GM18507 (cell line): ENCODE data around the gene CMYA5.
"Not testable (repeated sequence)": the region's sequence is repeated elsewhere in the genome, so short reads cannot be mapped to it uniquely, and the experiment has no call there.

Source experiments
- DNase-seq: peaks from one replicate; pipeline ENCODE4 v3.0.0; 2011; ENCODE audit warnings: low read depth; ENCODE audit not compliant: insufficient read length; ENCODE audit errors: extremely low spot score
- FAIRE-seq: peaks from 2 replicates; lab custom pipeline; 2011; peaks lifted over from hg19 to GRCh38; lab: Jason Lieb, UNC

CMYA5 gene

DNA sequence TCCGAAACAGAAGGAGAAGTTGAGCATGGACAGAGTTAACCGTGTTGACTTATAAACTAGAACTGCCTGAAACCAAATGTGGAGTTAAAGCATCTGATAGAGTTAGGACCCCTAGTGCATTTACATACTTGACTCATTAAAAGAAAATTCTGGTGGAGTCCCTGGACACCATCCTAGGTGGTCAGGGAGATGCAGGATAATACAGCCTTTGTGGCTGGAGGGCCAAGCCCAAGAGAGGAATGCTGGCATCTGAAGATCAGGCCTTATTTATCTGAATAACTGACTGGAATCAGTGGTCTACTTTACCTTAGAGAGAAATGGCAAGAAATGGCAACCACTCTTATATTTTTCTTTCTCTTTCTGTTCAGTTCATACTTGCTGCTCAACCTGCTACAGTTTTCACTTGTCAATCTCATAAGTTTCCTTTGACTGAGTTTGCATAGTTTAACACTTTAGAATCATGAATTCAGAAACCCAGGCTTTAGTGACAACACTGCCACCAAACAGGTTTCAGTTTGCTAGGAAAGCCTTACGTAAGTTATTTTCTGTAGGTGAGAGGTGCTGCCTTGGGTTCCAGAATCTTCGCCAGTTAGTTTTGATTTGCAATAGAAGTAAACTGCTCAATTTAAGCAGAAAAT, 10.2 kb downstream of the CMYA5 start:
- no peak for DNase-seq
- peak; percentile 84 for FAIRE-seq

DNA sequence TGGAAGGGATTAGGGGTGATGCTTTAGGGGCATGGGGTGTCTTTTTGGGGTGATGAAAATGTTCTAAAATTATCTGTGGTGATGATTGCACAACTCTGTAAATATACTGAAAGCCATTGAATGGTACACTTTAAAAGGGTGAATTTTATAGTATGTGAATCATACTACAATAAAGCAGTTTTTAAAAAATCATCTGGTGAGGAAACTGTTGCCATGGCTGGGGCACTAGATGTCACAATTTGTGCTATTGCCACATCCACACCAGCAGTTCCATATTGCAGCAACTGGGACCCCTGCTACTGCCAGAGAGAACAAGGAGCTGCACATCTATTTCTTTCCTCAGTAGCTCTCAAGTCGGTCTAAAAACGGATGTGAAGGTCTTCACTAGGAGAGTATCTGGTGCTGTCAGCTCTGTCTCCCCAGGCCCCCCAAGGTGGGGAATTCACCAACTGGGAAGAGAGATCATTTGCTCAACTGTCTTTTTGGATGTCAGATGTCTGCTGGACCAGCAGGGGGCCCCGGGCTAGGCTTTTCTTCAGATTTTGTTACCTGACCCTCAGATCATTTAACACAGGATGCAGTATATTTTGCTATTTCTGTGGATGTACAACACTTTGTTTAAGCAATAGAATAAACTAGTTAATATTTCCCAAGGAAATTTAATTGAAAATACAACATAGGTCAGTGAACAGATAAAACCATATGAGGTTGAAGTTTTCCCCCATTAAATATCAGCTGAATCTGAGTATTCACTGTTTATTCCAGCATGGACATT, 13.2 kb downstream of the CMYA5 start:
- DNase-seq (no peak), FAIRE-seq (no peak)

DNA sequence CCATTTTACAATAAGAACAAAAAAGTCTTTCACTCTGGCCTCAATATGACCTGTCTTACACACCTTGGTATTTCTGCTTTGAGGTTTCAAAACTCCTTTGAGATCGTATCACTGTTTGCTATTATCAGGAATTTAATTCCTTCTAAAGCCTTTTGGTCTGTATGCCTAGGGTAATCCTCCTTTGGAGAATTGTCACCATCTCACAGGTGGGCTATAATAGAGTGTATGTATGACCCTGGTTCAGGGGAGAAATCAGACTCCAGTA, 13.7 kb downstream of the CMYA5 start:
- DNase-seq (no peak), FAIRE-seq (no peak)

DNA sequence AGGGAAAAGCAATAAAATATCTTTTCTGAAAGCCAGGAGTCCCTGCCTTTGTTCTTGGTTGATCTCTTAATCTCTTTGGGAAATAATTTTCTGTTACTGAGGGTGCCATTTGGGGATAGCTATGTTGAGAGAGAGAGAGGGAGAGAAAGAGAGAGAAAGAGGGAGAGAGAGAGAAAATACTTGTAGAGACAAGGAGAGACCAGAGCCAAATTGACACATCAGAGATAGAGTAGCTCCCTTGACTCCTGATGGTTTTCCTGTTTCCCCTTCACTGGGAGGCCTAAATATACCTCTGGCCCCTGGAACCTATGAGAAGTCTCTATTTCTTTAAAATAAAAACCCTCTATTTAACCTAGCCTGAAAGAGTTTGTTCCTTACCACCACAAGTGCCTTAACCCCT, 14.9 kb downstream of the CMYA5 start:
- FAIRE-seq (no peak), DNase-seq (no peak)

DNA sequence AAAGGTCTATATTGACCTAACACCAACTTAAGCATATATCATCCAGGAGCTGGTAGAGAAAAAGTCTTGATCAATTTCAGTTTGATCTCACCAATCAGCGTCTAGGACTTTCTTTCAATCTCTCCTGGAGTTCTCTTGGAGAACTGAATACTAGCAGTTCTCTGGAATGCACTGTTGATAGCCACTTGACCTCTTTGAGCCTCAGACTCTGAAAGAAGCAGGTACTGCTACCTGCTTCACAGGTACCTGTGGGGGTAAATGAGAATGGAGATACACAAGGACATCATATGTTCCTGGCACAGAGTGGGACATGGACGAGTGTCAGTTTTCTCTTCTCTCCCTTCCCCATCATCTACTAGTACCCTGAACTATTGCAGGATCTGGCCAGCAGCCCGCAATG, 16.0 kb downstream of the CMYA5 start:
- DNase-seq (no peak), FAIRE-seq (no peak)

DNA sequence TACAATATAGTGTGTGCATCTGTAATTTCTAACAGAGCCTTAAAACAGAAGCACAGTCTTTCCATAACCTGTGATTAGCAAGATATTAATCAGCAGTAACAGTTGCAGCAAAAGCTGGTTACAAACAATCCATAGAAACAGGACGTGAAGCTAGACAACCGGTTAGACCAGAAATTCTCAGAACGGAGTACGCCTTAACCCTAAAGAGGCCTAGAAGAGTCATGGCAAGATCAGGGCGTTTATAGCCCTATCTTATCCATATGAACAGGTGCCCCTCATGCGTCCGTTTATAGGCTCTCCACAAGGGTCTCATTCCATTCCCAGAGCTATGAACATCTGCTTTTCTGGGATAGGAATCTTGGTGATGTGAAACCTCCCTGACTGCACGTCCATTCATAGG, 16.7 kb downstream of the CMYA5 start:
- not testable (repeated sequence) for DNase-seq, FAIRE-seq

DNA sequence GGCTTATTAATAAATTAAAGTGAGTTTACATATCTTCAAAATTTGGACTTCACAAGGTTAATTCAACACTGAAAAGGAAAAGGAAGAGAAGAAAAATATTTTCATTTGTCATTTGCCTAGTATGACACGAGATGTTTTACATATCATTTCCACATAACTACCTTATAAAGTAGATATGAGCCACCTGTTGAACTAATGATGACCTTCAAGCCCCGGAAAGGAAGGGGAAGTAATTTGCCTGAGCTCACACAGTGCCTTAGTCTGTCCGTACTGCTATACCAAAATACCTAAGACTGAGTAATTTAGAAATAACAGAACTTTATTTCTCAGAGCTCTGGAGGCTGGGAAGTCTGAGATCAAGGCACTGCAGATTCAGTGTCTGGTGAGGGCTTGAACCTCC, 17.9 kb downstream of the CMYA5 start:
- DNase-seq (no peak), FAIRE-seq (no peak)

DNA sequence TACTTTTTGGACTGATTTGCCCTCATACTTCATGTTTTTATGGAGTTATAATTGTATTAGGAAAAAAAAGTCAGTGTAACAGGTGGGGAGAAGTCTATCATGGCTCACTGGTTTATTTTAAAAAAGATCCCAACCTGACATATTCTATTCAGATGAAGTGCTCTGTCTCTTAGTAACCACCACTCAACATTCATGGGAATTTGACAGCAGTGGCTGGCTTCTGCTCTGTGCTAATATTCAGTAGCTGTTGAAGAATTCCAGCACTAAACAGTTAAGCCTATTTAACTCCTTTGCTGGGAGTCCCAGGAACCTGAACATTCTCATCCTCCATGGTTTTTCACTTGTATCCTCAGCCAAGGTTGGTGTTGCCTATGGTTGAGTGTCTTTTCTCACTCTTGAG, 23.1 kb downstream of the CMYA5 start:
- no peak for FAIRE-seq
- no peak for DNase-seq

DNA sequence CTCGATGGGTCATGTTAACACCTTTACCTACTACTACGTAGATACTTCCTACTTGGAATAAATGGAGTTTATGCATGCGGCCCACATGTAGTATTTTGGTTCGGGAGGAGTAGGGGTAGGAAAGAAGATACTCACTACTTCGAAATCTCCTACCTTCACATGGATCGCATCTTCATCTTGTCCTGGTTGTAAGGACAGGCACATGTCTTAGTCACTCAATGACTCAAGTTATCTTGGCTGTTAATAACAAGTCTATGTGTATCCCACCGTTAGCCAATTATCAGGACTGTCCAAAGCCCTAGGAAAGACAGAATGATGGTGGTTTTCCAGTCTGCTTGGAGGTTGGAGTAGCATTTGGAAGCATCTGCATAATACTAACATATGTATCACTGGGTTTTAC, 24.1 kb downstream of the CMYA5 start:
- DNase-seq (no peak), FAIRE-seq (no peak)

DNA sequence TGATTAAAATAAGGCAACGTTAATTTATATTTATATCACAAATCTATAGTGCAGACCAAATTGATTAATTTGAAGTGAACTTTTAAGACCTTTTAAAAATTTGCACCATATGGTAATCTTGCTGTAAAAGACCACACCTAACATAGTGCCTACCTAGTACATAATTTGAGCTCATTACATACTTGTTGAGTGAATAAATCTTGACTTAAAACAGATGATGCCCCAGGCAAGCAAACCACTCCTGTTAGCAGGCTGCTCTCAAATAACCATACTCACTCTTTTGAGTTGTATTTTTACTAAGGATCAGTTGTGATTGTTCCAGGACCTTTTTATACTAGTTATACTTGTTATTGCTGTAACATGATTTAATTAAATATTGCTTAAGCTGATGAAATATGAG, 27.2 kb downstream of the CMYA5 start:
- DNase-seq, result no peak
- no peak for FAIRE-seq

DNA sequence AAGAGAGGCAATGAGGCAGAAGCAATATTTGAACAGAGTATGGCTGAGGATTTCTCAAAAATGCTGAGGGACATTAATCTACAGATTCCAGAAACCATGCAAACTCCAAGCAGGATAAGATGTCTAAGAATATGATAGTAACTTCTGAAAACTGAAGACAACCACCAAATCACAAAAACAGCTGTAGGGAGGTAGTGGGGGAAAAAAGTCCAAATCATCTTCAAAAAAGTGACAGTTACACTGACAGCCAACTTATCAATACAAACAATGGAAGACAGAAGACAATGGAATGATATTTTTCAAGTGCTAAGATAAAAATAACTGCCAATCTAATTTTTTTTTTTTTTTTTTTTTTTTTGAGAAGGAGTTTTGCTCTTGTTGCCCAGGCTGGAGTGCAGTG, 30.5 kb downstream of the CMYA5 start:
- DNase-seq (no peak), FAIRE-seq (no peak)

DNA sequence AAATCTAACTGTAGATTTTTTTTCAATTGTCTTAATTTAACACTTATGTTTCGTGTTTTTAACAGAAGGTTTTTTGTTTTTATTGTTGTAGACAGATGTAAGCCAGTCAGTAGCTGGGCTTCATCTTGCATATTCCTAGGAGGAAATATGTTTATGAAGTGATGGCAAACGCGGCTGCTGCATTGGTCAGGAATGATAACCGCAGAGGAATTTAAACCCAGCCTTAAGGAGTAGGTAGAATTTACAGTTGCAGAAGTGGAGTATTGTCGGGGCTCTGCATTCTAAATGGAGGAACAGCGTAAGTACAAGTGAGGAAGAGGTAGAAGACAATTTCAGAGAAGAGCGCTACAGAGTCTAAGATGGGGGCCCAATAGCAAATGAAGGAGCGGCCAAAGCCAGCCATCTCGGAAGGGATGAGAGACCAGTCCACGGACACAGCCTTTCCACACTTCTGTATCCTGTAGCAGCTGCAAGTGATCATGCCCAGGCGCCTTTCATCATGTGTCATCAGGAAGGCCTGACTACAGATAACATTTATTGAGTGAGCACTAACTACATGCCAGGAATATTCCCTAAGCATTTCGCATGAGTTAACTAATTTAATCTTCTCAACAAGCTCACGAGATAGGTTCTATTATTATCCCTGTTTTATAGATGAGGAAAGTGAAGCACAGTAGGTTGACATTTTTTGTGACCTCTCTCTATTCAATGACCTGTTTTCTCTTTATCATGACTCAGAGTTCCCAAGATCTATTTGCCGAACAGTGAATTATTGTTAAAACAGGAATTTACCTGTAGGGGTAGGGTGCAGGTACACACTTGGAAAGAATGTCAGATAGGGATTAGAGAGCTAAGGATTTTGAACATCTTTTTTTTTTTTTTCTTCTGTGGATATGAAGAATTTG, 38.1 kb downstream of the CMYA5 start:
- DNase-seq (no peak), FAIRE-seq (no peak)

DNA sequence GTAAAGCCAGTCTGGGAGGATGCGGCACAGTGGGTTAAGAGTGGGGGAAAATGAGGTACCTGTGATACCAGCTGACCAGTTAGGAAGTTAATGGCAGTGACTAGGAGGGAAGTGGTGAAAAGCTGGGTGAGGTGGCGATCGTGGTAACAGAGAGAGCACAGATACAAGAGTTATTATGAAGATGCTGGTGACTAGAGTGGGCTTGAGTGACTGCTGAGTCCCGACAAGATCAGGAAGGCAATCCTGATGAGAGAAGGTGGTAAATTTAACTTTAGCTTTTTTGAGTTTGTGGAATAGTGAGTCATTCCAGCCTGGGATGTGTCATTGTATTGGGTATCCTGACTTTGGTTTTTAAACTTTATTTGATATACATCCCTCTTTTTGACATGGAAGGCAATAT, 38.8 kb downstream of the CMYA5 start:
- FAIRE-seq (no peak), DNase-seq (no peak)

DNA sequence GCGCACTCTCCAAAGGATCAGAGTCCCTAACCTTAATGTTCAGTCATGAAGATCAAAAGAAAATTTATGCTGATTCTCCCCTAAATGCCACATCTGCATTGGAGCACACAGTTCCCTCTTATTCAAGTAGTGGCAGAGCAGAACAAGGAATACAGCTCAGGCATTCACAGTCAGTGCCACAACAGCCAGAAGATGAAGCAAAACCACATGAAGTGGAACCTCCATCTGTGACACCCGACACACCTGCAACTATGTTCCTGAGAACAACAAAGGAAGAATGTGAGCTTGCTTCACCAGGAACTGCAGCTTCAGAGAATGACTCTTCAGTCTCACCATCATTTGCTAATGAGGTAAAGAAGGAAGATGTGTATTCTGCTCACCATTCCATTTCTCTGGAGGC, 40.0 kb downstream of the CMYA5 start:
- DNase-seq (no peak), FAIRE-seq (no peak)

DNA sequence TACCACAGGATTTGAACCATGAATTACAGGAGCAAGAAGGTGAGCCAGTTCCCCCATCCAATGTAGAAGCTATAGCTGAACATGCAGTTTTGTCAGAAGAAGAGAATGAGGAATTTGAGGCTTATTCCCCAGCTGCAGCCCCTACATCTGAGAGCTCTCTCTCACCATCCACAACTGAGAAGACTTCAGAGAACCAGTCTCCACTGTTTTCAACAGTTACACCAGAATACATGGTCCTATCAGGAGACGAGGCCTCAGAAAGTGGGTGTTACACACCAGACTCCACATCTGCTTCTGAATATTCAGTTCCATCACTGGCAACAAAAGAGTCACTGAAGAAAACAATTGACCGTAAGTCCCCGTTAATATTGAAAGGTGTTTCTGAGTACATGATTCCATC, 40.9 kb downstream of the CMYA5 start:
- FAIRE-seq (no peak), DNase-seq (no peak)

DNA sequence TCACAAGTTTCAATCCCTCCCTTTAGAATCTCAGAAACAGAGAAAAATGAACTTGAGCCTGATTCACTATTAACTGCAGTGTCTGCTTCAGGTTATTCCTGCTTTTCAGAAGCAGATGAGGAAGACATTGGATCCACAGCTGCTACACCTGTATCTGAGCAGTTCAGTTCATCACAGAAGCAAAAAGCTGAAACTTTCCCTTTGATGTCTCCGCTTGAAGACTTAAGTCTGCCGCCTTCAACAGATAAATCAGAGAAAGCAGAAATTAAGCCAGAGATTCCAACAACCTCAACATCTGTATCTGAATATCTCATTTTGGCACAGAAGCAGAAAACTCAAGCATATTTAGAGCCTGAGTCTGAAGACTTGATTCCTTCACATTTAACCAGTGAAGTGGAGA, 42.1 kb downstream of the CMYA5 start:
- DNase-seq (no peak), FAIRE-seq (no peak)

DNA sequence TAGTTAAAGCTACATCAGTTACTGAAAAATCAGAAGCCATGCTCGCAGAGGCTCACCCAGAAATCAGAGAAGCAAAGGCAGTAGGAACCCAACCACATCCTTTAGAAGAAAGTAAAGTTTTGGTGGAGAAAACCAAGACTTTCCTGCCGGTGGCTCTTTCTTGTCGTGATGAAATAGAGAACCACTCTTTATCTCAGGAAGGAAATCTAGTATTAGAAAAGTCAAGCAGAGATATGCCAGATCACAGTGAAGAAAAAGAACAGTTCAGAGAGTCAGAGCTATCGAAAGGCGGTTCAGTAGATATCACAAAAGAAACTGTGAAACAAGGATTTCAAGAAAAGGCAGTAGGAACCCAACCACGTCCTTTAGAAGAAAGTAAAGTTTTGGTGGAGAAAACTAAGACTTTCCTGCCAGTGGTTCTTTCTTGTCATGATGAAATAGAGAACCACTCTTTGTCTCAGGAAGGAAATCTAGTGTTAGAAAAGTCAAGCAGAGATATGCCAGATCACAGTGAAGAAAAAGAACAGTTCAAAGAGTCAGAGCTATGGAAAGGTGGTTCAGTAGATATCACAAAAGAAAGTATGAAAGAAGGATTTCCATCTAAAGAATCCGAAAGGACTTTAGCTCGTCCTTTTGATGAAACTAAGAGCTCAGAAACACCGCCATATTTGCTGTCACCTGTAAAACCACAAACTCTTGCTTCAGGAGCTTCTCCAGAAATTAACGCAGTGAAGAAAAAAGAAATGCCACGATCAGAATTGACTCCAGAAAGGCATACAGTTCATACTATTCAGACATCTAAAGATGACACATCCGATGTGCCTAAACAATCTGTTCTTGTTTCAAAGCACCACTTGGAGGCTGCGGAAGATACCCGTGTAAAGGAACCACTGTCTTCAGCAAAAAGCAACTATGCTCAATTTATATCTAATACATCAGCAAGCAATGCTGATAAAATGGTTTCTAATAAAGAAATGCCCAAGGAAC, 47.2 kb downstream of the CMYA5 start:
- FAIRE-seq, result no peak

DNA sequence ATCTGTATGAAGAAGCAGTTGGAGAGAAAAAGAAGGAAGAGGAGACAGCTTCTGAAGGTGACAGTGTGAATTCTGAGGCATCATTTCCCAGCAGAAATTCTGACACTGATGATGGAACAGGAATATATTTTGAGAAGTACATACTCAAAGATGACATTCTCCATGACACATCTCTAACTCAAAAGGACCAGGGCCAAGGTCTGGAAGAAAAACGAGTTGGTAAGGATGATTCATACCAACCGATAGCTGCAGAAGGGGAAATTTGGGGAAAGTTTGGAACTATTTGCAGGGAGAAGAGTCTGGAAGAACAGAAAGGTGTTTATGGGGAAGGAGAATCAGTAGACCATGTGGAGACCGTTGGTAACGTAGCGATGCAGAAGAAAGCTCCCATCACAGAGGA, 48.7 kb downstream of the CMYA5 start:
- DNase-seq, result no peak
- no peak for FAIRE-seq

More for the DNA sequence above, 47.2 kb downstream of the CMYA5 start:
- no peak for DNase-seq

DNA sequence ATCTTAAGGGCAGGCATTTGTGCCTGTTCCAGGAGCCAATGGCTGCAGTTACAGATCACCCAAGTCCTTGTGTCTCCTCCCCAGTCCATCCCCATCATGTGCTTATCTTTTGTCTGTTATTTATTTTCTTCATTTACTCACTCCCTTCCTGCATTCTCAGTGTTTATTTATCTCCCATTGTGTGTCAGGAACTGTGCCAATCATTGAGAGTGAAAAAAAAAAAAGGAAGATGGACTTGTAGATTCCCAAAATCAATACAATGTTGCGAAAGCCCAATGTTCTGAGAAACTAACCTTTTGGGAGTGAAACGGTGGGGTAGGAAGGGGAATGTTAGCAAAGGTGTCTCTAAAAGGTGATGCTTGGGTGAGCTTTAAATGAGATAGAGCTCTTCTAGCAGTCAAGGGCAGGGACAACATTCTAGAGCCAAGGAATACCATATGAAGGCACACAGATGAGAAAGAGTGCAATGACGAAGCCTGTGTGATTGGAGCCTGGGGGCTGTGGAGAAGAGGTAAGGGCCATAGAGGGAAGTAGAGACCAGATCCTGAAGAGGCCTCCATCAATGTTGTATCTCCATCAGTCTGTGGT, 53.0 kb downstream of the CMYA5 start:
- DNase-seq (no peak), FAIRE-seq (no peak)
